HFF-Myc (cell line): ENCODE data around the gene CAPG.
"Not testable (repeated sequence)": the region's sequence is repeated elsewhere in the genome, so short reads cannot be mapped to it uniquely, and the experiment has no call there.

Source experiments
- DNase-seq: peaks from one replicate; pipeline ENCODE4 v3.0.0-alpha.2; 2011; ENCODE audit warnings: low read depth; ENCODE audit errors: extremely low read depth
- H3K4me3 ChIP-seq: replicated peaks from 2 replicates; pipeline ENCODE4 v1.5.1; 2011; ENCODE audit warnings: low read depth, mild to moderate bottlenecking, control low read depth, low read length
- CTCF ChIP-seq: IDR thresholded peaks from 2 replicates; pipeline ENCODE4 v1.5.1; 2012; ENCODE audit warnings: mild to moderate bottlenecking, low read depth, low read length, control low read depth; ENCODE audit errors: missing control alignments

Gene CAPG

DNA sequence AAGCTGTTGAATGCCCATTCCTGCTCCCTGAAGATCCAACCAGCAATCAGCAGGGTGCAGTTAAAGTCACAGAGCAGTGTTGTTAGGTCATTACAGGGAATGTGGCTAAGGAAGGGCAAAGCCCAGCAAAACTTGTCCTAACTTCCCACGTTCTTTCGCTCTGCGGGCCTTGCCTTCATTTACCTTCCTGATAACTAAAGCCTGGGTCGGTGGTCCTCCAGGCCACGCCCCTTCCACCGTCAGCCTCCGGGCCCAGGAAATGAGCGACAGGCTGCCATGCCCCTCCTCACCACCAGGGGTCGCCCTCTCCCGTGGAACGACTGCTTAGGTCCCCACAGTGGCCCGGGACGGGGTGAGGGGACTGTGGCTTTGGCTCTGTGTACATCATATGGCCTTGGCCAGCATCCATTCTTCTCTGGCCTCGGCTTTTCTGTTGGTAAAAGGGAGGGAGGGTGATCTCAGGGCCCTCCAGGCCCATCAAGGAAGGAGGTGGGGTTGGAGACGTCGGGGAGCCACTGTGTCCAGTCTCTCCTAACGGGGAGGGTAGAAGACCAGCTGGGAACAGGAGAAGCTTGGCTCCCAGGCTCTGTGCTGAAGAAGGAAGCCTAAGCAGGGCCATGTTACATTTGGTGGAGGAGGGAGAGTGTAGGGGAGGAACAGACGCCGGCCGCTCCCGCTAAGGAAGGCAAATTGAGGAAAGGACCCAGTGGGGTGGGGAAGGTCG, 10.5 kb upstream of the CAPG start:
- no peak overlapping the region for H3K4me3 ChIP-seq
- peak; percentile 90 for TF ChIP-seq CTCF
- DNase-seq = peak; percentile 58

- no peak for TF ChIP-seq CTCF
- peak overlapping the region; percentile 62 for H3K4me3 ChIP-seq
- no peak for DNase-seq
Measured at GRCh38 chr2:85419009-85419675, 9.0 kb upstream of the CAPG start.

- no peak for DNase-seq
- H3K4me3 ChIP-seq = peak within 1 kb of the TSS; percentile 62
- TF ChIP-seq CTCF = no peak
Measured at GRCh38 chr2:85418132-85419008, 8.2 kb upstream of the CAPG start, which contains the start of gene SH2D6. Gene SH2D6 (plus strand): TSS chr2:85418714. CDS start chr2:85429466, 10,752 bp downstream.

GRCh38 chr2:85415980-85416650, 5.9 kb upstream of the CAPG start:
- no peak overlapping the region for H3K4me3 ChIP-seq
- TF ChIP-seq CTCF = no peak
- no peak for DNase-seq

- DNase-seq = no peak
- no peak overlapping the region for H3K4me3 ChIP-seq
Measured at GRCh38 chr2:85414761-85415553, 4.8 kb upstream of the CAPG start.

DNA sequence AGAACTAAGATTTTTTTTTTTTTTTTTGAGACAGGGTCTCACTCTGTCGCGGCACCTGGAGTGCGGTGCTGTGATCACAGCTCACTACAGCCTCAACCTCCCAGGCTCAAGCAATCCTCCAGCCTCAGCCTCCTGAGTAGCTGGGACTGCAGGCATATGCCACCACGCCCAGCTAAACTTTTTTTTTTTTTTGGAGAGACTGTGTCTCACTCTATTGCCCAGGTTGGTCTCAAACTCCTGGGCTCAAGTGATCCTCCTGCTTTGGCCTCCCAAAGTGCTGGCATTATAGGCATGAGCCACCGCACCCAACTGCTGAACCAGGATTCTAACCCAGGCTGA, 4.2 kb upstream of the CAPG start:
- DNase-seq, H3K4me3 ChIP-seq: not testable (repeated sequence)

More at GRCh38 chr2:85414761-85415553, 4.8 kb upstream of the CAPG start:
- TF ChIP-seq CTCF = no peak
